Liver (tissue), 9 donors: Measurements from ENCODE around the gene AKR1A1. TPM values are rescaled to one million over a fixed set of nuclear protein-coding genes. Genes with fewer than 3 reads are reported as not detected.

Experiments
- DNase-seq: peaks from one replicate; pipeline ENCODE4 v3.0.0-alpha.2; 2017; ENCODE audit warnings: low spot score
- H3K27ac ChIP-seq, 2 donors: one replicate each; pipeline ENCODE4 v1.7.0; 2013; ENCODE audit warnings: inconsistent platforms in 2 of 2, low read length in 2 of 2, control low read depth in 1 of 2, low read depth in 1 of 2, mild to moderate bottlenecking in 1 of 2
- H3K27me3 ChIP-seq, 4 donors: one replicate each; pipeline versions ENCODE4 v1.6.1 to v1.7.0; 2013; ENCODE audit warnings: low read length in 3 of 4, inconsistent platforms in 1 of 4, mild to moderate bottlenecking in 1 of 4, moderate library complexity in 1 of 4; ENCODE audit not compliant: control insufficient read depth in 4 of 4, insufficient read depth in 4 of 4
- H3K36me3 ChIP-seq, 4 donors: one replicate each; pipeline versions ENCODE4 v1.6.1 to v1.7.0; 2013; ENCODE audit warnings: low read length in 3 of 4, mild to moderate bottlenecking in 3 of 4, low read depth in 1 of 4, moderate library complexity in 1 of 4; ENCODE audit not compliant: control insufficient read depth in 4 of 4, insufficient read depth in 3 of 4
- H3K4me1 ChIP-seq, 4 donors: one replicate each; pipeline versions ENCODE4 v1.6.1 to v1.7.0; 2013; ENCODE audit warnings: low read length in 3 of 4, mild to moderate bottlenecking in 3 of 4, moderate library complexity in 1 of 4; ENCODE audit not compliant: control insufficient read depth in 4 of 4, insufficient read depth in 4 of 4
- H3K4me3 ChIP-seq, 3 donors: one replicate each; pipeline versions ENCODE4 v1.6.1 to v1.7.0; 2013; ENCODE audit warnings: low read length in 3 of 3, control low read depth in 1 of 3, low read depth in 1 of 3, mild to moderate bottlenecking in 1 of 3
- H3K9ac ChIP-seq, 2 donors: one replicate each; pipeline ENCODE4 v1.7.0; 2013; ENCODE audit warnings: low read length in 2 of 2, mild to moderate bottlenecking in 2 of 2, moderate library complexity in 2 of 2, control low read depth in 1 of 2, low read depth in 1 of 2
- H3K9me3 ChIP-seq, 4 donors: one replicate each; pipeline versions ENCODE4 v1.6.1 to v1.7.0; 2013; ENCODE audit warnings: low read length in 3 of 4; ENCODE audit not compliant: control insufficient read depth in 4 of 4
- CTCF ChIP-seq: fragments of 150-350 bp; IDR thresholded peaks from 2 replicates; pipeline ENCODE4 v1.5.1; 2017; ENCODE audit warnings: improper control_type of control experiment, low read depth, low read length; ENCODE audit not compliant: missing input control
- EGR1 ChIP-seq, 2 donors: IDR thresholded peaks; 2 replicates each; pipeline ENCODE4 v1.6.1; 2016 to 2018; ENCODE audit warnings: antibody characterized with exemption in 2 of 2, low read depth in 2 of 2
- FOXA1 ChIP-seq: IDR thresholded peaks from 2 replicates; pipeline ENCODE4 v1.6.1; 2016; ENCODE audit warnings: antibody characterized with exemption
- FOXA2 ChIP-seq: IDR thresholded peaks from 2 replicates; pipeline ENCODE4 v1.6.1; 2016; ENCODE audit warnings: antibody characterized with exemption
- GABPA ChIP-seq, 2 donors: IDR thresholded peaks in 1 of 2; conservative IDR thresholded peaks in 1 of 2; 2 replicates each; pipeline ENCODE4 v1.6.1; 2016; ENCODE audit warnings: antibody characterized with exemption in 2 of 2, mild to moderate bottlenecking in 1 of 2, moderate library complexity in 1 of 2
- HNF4A ChIP-seq, 2 donors: conservative IDR thresholded peaks; 2 replicates each; pipeline ENCODE4 v1.6.1; 2016; ENCODE audit warnings: antibody characterized with exemption in 2 of 2, mild to moderate bottlenecking in 2 of 2
- HNF4G ChIP-seq: IDR thresholded peaks from 2 replicates; pipeline ENCODE4 v1.6.1; 2016; ENCODE audit warnings: antibody characterized with exemption
- NR2F2 ChIP-seq: IDR thresholded peaks from 2 replicates; pipeline ENCODE4 v1.6.1; 2016; ENCODE audit warnings: antibody characterized with exemption
- RAD21 ChIP-seq, 2 donors: IDR thresholded peaks; 2 replicates each; pipeline ENCODE4 v1.6.1; 2016; ENCODE audit warnings: antibody characterized with exemption in 2 of 2, mild to moderate bottlenecking in 2 of 2
- RXRA ChIP-seq, 2 donors: IDR thresholded peaks; 2 replicates each; pipeline ENCODE4 v1.6.1; 2017 to 2018; ENCODE audit warnings: antibody characterized with exemption in 2 of 2, mild to moderate bottlenecking in 1 of 2
- SP1 ChIP-seq: IDR thresholded peaks from 2 replicates; pipeline ENCODE4 v1.6.1; 2018; ENCODE audit warnings: antibody characterized with exemption, mild to moderate bottlenecking
- TAF1 ChIP-seq: conservative IDR thresholded peaks from 2 replicates; pipeline ENCODE4 v1.6.1; 2016; ENCODE audit warnings: antibody characterized with exemption, mild to moderate bottlenecking
- YY1 ChIP-seq: IDR thresholded peaks from 2 replicates; pipeline ENCODE4 v1.6.1; 2016; ENCODE audit warnings: antibody characterized with exemption, mild to moderate bottlenecking
- ZBTB33 ChIP-seq: IDR thresholded peaks from 2 replicates; pipeline ENCODE4 v1.6.1; 2016; ENCODE audit warnings: antibody characterized with exemption
- WGBS: extraction: QIAGEN DNeasy Blood & Tissue Kit; methylation state at CpG from one replicate; pipeline ENCODE4 v1.1.7; 2013; 5-methylcytosine and 5-hydroxymethylcytosine counted together
- polyA plus RNA-seq, 2 donors: library from polyadenylated mRNA; stranded (reverse) in 1 of 2; unstranded in 1 of 2; fragments of 200-250 nt in 1 of 2; fragments of >200 nt in 1 of 2; fragmentation: Nextera tagmentation in 1 of 2; extraction: Ambion mirVana in 1 of 2; gene quantifications; one replicate each; pipeline versions ENCODE4 v1.2.1 to v1.2.3, GENCODE V29; 2013 to 2015
- total RNA-seq, 2 donors: library from RNA; depleted of rRNA; stranded (reverse); fragments of >200 nt; gene quantifications; one replicate each; pipeline ENCODE4 v1.2.3, GENCODE V29; 2014
- TF ChIP-seq, protein P1 (sequence below): IDR thresholded peaks from 2 replicates; pipeline ENCODE4 v1.6.1; 2016; ENCODE audit warnings: antibody characterized with exemption, mild to moderate bottlenecking
- TF ChIP-seq, protein P2 (sequence below): IDR thresholded peaks from 2 replicates; pipeline ENCODE4 v1.6.1; 2016; ENCODE audit warnings: antibody characterized with exemption
- TF ChIP-seq, protein P3 (sequence below): IDR thresholded peaks from 2 replicates; pipeline ENCODE4 v1.6.1; 2016; ENCODE audit warnings: antibody characterized with exemption
- donor health status: healthy.
- donor health status: healthy.
- donor health status: healthy.
- donor health status: healthy.
- donor health status: healthy.

Gene AKR1A1
- total and polyA plus RNA-seq, 4 donors, result 86.3 to 253 (median 218) TPM

DNA sequence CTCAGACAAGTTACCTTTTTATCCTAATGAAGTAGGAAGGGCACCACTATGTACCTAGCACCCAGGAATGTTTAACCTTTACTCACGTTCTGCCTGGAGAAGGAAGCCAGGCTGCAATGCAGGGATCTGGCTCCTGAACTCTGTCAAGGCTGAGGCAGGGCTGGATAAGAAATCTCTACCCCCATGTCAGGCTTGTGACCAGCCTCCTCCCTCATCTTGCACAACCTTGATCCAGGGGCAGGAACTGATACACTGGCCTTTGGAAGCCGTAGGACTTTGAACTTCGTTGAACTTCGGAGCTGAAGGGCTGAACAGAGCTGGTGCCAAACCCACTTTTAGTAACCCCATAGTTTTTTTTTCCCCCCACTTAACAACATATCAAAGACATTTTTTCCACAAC is 8.0 kb upstream of the AKR1A1 start (continued):
- TF ChIP-seq, protein P1, sequence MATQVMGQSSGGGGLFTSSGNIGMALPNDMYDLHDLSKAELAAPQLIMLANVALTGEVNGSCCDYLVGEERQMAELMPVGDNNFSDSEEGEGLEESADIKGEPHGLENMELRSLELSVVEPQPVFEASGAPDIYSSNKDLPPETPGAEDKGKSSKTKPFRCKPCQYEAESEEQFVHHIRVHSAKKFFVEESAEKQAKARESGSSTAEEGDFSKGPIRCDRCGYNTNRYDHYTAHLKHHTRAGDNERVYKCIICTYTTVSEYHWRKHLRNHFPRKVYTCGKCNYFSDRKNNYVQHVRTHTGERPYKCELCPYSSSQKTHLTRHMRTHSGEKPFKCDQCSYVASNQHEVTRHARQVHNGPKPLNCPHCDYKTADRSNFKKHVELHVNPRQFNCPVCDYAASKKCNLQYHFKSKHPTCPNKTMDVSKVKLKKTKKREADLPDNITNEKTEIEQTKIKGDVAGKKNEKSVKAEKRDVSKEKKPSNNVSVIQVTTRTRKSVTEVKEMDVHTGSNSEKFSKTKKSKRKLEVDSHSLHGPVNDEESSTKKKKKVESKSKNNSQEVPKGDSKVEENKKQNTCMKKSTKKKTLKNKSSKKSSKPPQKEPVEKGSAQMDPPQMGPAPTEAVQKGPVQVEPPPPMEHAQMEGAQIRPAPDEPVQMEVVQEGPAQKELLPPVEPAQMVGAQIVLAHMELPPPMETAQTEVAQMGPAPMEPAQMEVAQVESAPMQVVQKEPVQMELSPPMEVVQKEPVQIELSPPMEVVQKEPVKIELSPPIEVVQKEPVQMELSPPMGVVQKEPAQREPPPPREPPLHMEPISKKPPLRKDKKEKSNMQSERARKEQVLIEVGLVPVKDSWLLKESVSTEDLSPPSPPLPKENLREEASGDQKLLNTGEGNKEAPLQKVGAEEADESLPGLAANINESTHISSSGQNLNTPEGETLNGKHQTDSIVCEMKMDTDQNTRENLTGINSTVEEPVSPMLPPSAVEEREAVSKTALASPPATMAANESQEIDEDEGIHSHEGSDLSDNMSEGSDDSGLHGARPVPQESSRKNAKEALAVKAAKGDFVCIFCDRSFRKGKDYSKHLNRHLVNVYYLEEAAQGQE, result peak; percentile 78
- TF ChIP-seq SP1 (peak; percentile 92), YY1 (peak; percentile 81), ZBTB33 (peak; percentile 95), RXRA (IDR thresholded peaks at IDR 0.05) (peak; percentile 98 to 99), FOXA2 (peak; percentile 67), HNF4G (peak; percentile 99)

GRCh38 chr1:45543581-45544417 is 6.8 kb upstream of the AKR1A1 start:
- DNase-seq, result peak; percentile 47
- WGBS, result 45% methylated on average over 8 of the region's 8 CpGs
- Histone ChIP-seq H3K9ac (no peak overlapping the region), H3K4me3 (no peak overlapping the region), H3K27me3 (no peaks in the 10 kb centered on the region), H3K4me1 (peaks cover 12 to 42% (median 35%) of the 10 kb centered on the region in 4 donors), H3K9me3 (no peaks in the 10 kb centered on the region), H3K27ac (peak overlapping the region; percentile 42 to 69), H3K36me3 (no peaks in the 10 kb centered on the region)
- TF ChIP-seq CTCF, result no peak
- no peak for TF ChIP-seq HNF4G
- TF ChIP-seq FOXA1, result no peak
- TF ChIP-seq FOXA2, result no peak
- TF ChIP-seq, protein P2, sequence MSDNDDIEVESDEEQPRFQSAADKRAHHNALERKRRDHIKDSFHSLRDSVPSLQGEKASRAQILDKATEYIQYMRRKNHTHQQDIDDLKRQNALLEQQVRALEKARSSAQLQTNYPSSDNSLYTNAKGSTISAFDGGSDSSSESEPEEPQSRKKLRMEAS, result peak; percentile 67
- peak in 1 of 2 donors; percentile 8 for TF ChIP-seq RXRA (IDR thresholded peaks at IDR 0.05)
- TF ChIP-seq SP1, result peak; percentile 45
- peak in 1 of 2 donors; percentile 23 for TF ChIP-seq GABPA (IDR thresholded peaks at IDR 0.05 in 1 of 2, conservative IDR thresholded peaks at IDR 0.05 in 1 of 2)
- TF ChIP-seq, protein P3, sequence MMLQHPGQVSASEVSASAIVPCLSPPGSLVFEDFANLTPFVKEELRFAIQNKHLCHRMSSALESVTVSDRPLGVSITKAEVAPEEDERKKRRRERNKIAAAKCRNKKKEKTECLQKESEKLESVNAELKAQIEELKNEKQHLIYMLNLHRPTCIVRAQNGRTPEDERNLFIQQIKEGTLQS, result no peak
- TF ChIP-seq RAD21 (IDR thresholded peaks at IDR 0.05), result no peak
- peak; percentile 13 to 17 for TF ChIP-seq HNF4A (conservative IDR thresholded peaks at IDR 0.05)
- no peak for TF ChIP-seq TAF1
- TF ChIP-seq ZBTB33, result no peak
- TF ChIP-seq YY1, result peak; percentile 31
- no peak for TF ChIP-seq NR2F2
- TF ChIP-seq EGR1 (IDR thresholded peaks at IDR 0.05; ENCODE audit: low read depth in 2 of 2), result no peak
- TF ChIP-seq, protein P1, result no peak
